T-helper 1 cell (primary cell): ENCODE results near the gene TMEM140.
A peak's percentile ranks its signal among the peaks of the same experiment; 100 is the strongest.
"Not testable (repeated sequence)": the region's sequence is repeated elsewhere in the genome, so short reads cannot be mapped to it uniquely, and the experiment has no call there.

Source experiments
- DNase-seq, 5 donors: peaks; one replicate each; pipeline ENCODE4 v3.0.0-alpha.2; 2012 to 2020

The TMEM140 gene

DNA sequence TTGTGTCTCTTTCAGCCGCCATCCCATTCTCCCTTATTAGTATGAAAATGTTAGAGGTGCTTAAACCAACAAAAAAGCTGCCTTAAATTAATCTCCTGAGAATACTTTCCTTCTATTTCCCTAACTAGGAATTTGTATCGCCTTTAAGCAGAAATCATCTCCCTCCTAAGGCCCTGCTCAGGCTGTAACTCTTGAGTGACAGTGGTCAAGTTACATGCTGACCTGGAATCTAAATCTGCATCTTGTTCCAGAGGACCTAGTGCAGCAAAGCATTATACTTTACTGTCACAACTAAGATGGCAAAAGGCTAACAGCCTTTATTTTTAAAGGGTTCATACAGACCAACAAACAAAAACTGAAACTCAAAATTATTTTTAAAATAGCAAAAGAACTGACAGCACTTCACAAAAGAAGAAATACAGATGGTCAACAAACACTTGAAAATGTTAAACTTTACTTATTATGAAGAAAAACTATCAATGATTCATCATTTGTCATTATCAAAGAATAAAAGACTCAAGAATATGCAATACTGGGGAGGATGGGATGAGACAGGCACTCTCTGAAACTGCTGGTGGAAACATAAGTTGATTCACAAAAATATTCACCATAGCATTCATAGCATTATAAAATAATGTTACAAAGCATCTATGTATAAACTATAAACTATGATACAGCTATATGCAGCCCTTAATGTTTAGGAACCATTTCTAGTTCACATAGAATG is 11.7 kb downstream of the TMEM140 start:
- DNase-seq = no peak

DNA sequence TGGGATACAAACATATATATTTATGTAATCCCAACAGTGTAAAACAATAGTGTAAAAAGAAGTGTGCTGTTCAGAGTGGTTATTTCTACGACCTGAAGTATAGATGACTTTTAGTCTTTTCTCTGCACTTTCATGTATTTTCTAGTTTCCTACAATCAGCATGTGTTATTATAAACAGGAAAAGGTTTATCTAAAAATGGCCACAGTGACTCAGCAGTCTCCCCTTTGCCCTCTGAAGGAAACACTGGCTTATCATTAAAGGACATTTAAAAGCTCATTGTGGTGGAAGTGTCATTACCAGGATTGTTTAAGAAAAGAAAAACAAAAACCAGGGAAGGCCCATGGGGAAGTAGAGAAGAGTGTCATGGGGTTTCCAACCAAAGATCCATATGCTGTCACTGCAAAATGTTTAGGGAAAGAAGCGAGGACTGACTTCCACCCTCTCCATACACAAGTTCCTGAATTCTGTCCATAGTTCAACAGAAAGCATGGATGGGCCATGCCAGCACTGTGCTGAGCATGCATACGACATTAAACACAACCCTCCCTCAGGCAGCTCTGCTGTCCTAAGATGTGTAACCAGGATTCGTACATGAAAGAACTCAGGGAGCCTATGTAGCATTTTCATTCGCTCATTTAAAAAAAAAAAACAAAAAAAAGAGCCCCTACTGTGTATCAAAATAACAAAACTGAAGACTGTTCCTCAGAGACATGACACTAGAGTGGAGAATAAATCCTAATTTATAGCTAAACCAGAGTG is 12.4 kb downstream of the TMEM140 start:
- DNase-seq = peak in 1 of 5 donors; percentile 28

DNA sequence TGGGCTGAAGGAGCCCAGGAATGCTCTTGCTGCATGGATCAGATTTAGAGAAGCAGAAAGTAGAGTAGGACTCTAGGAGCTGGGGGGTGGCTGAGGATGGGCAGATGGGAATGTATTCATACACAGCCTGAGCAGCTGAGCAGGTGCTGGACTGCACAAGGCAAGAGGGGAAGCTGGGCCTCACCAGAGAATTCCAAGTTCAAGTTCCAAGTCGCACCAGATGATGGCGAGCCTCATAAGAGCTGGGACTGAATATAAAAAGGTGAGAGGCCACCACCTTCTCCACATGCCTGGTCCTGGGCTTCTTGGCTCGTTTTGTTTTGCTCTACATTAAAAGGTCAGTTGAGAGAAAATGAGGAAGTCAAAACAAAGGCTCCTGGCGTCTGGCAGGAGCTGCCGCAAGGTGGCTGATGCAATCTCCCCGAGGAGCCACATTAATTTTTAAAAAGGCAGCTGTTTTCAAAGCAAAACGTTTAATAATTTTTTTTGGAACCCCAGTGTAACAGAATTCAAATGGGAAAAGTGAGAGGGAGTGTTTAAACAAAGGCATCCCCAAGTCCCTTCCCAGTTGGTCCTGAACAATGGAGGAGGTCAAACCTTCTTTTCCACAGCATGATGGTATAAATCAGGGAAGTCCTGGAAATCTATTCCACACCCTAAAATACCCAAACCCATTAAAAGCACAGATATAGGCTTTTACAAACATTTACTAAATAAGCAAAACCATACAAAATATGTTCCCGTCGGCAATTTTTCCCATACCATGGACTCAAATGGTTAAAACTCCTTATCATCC is 13.2 kb downstream of the TMEM140 start:
- no peak for DNase-seq

DNA sequence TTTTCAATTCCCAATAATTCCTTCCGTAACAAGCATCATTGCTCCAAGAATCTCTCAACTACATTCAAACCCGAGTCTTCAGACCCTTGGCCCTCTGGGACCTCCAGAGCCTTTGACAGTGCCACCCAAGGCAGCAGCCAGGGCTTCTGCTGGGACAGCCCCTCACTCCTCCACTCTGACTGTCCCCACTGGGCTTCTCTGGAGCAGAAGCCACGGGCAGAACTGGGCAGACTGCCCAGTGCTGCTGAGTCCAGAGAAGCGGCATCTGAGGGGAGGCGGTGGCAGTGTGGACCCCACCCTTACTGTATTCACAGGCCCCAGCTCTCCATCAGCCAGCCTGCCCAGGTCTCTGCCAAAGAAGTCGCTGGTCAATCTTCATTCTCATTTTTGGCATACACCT is 13.8 kb downstream of the TMEM140 start:
- no peak for DNase-seq

DNA sequence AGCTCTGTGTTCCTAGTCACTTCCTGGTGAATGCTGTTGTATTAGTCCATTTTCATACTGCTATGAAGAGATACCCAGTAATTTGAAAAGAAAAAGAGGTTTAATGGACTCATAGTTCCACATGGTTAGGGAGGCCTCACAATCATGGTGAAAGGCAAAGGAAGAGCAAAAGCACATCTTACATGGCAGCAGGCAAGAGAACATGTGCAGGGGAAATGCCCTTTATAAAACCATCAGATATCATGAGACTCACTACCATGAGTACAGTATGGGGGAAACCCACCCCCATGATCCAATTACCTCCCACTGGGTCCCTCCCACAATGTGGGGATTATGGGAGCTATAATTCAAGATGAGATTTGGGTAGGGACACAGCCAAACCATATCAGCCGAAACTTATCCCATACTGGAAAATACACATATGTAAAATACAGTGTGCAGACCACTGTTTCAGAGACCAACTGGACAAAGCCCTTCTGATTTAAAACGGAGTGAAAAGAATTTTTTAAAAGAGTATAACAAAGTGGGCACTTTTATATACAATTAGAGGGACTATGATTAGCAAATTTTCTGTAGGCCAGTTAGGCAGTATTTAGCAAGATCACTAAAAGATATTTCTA is 14.6 kb downstream of the TMEM140 start:
- DNase-seq = no peak

DNA sequence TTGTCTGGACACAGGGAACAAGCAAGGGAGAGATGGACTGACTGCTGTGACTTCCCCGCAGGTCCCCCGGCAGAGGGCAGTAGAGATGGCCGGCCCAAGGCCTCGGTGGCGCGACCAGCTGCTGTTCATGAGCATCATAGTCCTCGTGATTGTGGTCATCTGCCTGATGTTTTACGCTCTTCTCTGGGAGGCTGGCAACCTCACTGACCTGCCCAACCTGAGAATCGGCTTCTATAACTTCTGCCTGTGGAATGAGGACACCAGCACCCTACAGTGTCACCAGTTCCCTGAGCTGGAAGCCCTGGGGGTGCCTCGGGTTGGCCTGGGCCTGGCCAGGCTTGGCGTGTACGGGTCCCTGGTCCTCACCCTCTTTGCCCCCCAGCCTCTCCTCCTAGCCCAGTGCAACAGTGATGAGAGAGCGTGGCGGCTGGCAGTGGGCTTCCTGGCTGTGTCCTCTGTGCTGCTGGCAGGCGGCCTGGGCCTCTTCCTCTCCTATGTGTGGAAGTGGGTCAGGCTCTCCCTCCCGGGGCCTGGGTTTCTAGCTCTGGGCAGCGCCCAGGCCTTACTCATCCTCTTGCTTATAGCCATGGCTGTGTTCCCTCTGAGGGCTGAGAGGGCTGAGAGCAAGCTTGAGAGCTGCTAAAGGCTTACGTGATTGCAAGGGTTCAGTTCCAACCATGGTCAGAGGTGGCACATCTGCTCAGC is 16.6 kb downstream of the TMEM140 start:
- no peak for DNase-seq

DNA sequence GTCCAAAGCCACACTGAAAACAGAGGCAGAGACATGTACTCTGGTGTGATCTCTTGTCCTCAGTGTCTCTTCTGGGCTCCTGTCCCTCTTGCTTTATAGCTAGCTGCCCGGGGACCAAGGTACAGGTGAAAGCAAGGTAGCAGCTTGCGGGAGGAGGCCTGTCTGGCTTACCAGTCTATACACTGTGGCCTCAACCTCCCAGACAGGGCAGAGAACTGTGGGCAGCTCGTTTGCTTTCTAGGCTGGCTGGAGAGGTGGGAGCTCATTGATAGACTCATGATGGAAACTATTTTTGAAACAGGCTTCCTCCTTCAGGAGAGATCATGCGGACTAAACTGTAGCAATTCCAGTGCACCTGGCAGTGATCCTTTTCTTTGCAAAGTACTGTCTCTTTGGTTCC is 18.0 kb downstream of the TMEM140 start:
- no peak for DNase-seq

DNA sequence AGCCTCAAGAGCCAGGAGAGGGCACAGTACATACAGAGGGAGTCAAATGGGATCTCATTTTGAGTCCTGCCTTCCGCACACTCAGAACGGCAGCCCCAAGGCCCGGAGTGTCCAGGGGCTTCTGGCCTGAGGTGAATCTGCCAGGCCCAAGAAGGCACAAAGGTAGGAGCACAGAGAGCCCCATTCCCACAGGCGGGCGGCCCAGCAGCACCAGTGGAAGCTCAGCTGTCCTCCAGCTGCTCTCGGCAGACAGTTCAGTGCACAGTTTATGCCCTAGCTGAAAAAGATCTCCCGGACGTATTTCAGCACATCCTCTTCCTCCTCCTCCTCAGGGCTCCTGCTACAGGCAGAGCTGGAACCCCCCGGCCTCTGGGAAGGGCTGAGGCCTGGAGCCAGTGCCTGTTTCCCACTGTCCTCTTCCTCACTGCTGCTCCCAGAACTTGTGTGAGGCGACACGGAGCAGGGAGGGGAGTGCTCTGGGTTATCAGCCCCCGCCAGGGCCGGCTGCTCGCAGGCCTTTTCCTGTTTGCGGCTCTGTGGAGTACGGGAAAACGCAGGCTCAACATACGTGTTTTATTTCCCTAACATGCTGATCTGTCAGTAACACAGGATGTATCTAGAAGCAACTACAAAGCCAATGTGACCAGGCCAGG is 18.6 kb downstream of the TMEM140 start:
- no peak for DNase-seq

DNA sequence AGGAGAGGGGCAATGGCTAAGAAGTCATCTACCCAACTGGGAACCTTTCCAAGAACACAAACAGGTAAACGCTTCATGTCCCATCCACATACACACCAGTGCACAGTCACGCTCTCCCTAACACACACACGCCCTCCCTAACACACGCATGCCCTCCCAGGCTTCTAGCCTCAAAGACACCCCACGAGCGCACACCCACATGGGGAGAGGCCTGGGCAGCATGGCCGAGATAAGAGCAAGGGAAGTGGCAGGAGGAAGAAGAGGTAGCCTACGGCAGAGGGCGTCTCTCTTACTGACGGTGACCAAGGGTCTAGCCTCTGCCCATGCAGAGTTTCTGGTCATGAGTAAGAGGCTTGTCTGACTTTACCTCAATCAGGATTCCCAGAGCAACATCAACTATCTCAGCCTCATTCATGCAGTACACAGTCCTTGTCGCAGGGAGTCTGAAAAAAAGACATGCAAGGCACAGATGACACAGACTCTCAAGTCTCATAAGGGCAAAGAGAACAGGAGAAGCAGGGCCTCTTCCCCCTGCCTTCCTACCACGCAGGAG is 19.6 kb downstream of the TMEM140 start:
- DNase-seq = no peak

DNA sequence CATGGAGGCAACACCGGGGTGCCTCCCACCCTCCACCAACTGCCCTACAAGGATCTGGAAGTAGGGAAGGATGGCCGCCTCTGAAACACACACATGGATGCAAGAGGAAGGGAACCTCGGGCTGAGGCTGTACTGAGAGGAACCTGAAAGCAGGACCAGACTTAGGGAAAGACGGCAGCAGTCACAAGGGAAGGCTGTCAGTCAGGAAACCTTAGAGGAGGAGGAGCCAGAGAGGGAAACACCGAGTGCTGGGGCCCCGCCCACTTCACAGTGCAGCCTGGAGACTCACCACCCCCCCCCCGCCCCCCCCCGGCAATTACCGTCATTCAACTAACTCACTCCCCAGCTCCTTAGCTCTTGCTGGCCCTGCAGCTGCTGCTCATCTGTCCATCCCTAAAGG is 20.1 kb downstream of the TMEM140 start:
- no peak for DNase-seq

DNA sequence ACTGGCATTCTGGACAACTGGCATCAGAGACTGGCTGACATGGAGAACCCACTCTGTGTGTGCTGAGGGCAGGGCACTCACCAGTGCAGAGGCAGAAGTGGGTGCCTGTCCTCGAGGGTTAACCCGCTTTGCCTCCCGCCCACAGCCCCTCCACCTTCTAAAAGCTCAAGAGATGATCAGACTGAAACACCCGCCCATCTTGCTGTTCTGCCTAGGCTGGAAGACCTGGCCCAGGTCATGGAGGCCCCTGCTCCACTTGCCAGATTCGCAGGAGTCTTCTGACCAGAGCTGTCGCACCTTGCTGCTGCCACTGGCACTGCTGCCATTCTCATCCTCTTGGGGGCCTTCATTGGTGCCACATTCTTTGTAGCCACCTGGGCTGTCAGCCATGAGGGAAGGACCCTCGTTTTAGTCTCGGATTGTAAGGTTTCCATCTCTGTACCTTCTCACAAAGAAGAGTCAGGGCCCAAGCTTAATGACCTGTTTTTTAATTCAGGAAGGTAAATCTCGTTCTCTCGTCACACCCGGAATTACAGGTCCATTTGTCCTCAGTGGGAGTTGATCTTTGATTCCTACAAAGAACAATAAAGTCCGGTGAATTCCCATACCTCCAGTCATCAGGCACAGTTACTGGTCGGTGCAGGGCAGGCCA is 20.7 kb downstream of the TMEM140 start:
- DNase-seq = no peak

DNA sequence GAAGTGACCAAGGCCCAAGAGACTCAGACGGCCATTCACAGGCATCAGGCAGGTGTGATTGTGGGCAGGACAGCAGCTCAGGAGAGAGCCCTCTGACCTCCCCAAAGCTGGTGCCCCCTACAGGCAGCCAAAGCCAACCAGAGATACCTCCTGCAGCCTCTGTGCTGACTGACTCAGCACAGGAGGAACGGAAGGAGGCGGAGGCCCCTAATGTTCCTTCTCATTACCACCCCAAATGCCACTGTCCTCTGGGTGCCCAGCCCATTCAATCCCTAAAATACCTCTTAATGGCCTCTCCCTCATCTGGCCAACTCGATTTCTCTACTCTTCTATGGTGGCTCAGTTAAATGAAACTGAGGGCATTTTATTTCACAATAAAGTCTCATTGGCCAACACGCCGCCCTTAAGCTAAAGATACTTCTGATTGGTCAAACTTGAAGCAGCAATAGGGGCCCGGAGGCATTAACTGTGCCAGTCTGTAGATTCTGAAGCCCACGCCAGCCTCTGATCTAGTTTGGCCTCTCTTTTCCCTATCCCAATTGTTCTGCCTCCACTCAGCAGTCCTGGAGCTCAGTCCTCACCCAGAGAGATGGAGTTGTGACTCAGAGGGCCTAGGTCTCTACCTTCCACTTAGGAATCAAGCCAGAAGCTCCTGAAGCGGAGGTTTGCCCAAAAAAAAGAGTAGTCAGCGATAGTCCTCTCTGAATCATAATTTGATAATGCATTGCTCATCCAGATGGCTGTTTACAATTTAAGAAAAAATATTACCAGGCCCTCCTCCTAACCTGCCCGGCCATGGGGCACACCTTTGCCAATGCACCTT is 21.5 kb downstream of the TMEM140 start:
- peak in 4 of 5 donors; percentile 37 to 77 (median 43) for DNase-seq

DNA sequence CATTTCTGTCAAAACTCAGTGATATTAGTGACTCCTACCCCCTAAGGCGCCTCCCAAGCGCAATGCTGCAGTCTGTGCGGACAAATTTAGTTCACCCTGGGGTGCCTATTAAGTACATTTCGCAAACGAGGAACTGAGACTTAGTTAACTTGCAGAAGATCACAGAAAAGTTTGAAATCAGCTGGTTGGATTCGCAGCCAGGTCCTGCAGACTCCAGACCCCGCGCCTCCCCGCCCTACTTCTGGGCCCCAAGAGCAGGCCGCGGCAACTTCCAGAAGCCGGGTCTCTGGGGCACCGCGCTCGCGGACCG is 22.0 kb downstream of the TMEM140 start:
- no peak for DNase-seq

DNA sequence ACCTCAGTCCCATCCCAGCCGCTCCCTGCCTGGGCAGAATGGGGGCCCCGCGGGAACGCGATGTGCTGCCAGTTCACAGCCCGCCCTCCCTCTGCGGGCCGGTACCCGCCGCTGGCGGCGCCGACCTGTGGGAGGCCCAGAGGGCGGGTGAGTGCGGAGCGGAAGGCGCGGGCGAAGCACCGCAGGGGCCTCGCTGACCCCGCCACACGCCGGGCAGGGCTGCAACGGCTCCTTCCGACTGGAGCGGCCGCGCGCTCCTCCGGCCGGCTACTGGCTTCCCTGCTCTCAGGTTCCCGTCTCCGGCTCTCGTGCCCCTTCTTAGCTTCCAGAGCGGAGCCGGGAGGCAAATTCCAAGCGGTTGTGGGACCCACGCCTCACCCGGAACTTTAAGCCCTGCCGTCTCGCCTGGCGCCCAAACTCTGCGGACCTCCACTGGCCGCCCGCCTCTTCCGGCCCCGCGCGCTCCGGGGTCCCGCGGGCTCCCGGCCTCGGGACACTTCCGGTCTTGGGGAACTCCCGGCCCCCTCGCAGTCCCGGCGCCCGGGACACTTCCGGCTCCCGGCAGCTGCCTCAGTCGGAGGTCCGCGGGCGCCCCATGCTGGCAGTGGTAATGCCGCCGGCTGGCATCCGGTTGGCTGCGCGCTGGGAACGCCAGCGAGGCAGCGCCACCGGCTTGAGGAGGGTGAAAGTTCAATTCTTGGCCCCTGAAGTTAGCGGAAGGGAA is 22.6 kb downstream of the TMEM140 start, which contains the start of gene CYREN:
Gene CYREN, minus strand, starts transcription at position 434 of the 724 bp plus-strand sequence. CDS start 1,785 bp downstream, outside the sequence.
- peak; percentile 81 to 93 (median 86) for DNase-seq

DNA sequence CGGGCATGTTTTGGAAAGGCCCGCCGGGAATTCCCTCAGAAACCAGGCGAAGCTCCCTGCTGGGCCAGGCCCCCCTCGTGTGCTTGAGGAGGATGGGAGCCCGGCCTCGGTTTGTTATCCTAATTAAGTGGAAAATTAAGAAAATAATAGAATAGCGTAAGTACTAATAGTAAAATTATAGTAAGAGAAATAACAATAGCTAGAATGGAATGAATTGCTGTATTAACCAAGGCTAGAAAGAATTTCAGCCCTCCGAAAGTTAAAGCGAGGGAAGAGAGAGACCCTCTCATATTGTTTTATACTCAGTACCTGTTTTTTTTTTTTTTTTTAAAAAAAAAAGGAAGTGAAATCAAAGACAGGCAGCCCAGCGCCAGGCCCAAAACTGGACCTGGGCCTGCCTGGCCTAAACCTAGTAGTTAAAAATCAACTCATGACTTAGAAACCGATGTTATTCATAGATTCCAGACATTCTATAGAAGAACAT is 23.2 kb downstream of the TMEM140 start:
- DNase-seq = not testable (repeated sequence)

DNA sequence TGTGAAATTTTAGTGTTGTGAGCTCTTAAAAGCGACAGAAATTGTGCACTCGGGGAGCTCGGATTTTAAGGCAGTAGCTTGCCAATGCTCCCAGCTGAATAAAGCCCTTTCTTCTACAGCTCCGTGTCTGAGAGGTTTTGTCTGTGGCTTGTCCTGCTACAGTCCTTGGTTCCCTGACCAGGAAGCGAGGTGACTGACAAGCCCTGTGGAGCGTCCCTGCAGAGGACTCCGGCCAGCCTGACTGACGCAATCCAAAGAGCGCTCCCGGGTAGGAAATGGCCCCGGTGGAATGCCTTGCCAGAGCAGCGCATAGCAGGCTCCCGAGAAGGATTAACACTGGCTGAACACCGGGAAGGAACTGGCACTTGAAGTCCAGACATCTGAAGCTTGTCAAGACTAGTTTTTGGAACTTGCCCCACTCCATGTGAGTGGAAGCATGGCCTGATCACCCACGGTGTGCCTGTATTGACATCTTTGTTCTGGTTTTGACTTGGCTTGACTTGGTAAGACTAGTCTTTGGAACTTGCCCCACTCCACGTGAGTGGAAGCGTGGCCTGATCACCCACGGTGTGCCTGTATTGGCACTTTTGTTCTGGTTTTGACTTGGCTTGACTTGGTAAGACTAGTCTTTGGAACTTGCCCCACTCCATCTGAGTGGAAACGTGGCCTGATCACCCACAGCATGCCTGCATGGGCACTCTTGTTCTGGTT is 23.9 kb downstream of the TMEM140 start:
- not testable (repeated sequence) for DNase-seq

DNA sequence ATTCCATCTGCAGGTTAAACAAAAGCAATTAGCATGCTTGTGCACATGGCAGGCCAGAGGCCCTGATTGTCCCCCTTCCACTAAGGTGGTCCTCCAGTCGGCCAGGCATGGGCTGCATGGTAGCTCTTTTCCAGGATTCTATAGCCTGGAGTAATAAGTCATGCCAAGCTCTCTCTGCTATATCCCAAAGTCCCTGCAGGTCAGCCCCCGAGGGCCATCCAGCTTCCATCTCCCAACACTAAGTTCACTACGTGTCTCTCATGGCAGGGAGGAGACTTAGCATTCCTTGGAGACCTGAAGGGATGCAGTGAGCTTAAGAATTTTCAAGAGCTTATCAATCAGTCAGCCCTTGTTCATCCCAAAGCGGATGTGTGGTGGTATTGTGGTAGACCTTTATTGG is 26.0 kb downstream of the TMEM140 start:
- not testable (repeated sequence) for DNase-seq

DNA sequence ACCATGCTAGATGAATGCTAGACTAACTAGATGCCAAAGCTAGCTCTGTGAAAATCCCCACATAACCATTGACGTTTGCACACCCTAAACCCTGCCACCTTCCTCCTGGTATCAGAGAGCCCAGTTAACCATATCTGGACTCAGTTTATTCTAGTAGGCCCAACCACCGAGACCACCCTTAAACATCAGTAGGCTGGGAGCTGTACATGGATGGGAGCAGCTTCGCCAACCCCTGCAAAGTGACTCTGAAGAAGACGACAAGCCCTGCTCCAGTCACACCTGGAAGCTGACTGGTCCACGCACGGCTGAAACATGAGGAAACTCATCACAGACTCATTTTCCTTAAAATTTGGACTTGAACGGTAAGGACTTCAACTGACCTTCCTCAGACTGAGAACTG is 27.1 kb downstream of the TMEM140 start:
- DNase-seq = no peak
